ENCODE measurements around the gene ZFPM1. TPM values are rescaled to one million over a fixed set of nuclear protein-coding genes. Genes with fewer than 3 reads are reported as not detected.

Gene ZFPM1
- total RNA-seq, 1 donor from 2014 or later, result 5.6 TPM

DNA sequence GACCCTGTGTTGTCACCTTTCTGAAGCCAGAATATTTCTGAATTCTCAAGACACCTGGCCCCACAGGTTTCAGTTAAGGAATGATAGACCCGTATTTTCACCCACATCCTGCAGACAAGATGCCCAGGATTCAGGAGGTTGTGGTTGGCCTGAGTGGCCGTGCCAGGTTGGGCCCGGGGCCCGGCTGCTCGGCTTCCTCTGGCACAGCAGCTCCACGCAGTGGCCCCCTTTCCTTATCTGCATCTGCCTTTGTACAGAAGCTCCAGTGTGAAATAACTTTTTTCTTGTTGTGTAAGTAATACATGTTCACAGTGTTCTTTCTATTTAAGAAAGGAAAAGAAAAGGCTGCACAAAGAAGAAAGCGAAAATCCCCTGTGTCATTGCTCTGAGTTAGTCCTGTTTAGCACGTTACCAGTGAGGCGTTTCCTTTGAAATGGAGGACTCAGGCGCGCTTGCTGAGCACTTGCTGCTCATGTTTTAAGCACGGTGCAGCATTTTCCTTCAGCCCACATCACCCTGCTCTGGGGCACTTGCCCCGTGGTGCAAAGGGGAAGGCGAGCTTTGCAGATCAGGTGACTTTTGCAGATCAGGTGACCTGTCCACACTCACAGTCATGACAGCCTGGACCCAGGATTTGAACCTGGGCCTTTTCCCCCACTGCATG, 130.0 kb downstream of the ZFPM1 start:
- Histone ChIP-seq H3K27me3 (ENCODE audit: low read depth) (no peaks in the 10 kb centered on the region), H3K4me1 (peaks cover 5% of the 10 kb centered on the region), H3K36me3 (peaks cover 77% of the 10 kb centered on the region), H3K27ac (no peak overlapping the region), H3K4me3 (no peak overlapping the region), H3K9me3 (no peaks in the 10 kb centered on the region)
- TF ChIP-seq, protein P1, sequence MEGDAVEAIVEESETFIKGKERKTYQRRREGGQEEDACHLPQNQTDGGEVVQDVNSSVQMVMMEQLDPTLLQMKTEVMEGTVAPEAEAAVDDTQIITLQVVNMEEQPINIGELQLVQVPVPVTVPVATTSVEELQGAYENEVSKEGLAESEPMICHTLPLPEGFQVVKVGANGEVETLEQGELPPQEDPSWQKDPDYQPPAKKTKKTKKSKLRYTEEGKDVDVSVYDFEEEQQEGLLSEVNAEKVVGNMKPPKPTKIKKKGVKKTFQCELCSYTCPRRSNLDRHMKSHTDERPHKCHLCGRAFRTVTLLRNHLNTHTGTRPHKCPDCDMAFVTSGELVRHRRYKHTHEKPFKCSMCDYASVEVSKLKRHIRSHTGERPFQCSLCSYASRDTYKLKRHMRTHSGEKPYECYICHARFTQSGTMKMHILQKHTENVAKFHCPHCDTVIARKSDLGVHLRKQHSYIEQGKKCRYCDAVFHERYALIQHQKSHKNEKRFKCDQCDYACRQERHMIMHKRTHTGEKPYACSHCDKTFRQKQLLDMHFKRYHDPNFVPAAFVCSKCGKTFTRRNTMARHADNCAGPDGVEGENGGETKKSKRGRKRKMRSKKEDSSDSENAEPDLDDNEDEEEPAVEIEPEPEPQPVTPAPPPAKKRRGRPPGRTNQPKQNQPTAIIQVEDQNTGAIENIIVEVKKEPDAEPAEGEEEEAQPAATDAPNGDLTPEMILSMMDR (IDR thresholded peaks at IDR 0.05), result no peak
- ATAC-seq (no peak), DNase-seq (no peak)
- intact Hi-C loops (cut with DNase I), result no loop called here

DNA sequence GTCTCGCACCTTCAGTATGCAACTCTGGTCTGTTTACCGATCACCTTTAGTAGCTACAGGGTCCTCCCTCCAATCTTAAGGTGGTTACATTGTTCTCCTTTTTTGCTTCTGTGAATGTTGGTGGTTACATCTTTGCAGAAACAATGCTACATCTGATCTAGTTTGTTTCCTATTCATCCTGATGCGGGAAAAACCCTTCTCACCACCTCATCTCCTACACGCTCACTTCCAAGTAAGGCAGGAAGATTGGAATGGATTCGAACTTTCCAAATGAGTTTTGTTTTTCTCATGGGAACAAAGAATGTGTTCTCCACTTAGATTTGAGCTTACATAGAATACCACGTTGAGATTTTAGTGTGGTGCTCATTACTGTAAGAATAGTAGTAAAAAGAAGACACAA, 131.6 kb downstream of the ZFPM1 start:
- DNase-seq (no peak), ATAC-seq (no peak)
- Histone ChIP-seq H3K36me3 (peaks cover 77% of the 10 kb centered on the region), H3K9me3 (no peaks in the 10 kb centered on the region), H3K27ac (no peak overlapping the region), H3K27me3 (ENCODE audit: low read depth) (no peaks in the 10 kb centered on the region), H3K4me3 (no peak overlapping the region), H3K4me1 (no peaks in the 10 kb centered on the region)
- TF ChIP-seq, protein P1 (IDR thresholded peaks at IDR 0.05), result no peak
- intact Hi-C loops (cut with DNase I), result no loop called here

DNA sequence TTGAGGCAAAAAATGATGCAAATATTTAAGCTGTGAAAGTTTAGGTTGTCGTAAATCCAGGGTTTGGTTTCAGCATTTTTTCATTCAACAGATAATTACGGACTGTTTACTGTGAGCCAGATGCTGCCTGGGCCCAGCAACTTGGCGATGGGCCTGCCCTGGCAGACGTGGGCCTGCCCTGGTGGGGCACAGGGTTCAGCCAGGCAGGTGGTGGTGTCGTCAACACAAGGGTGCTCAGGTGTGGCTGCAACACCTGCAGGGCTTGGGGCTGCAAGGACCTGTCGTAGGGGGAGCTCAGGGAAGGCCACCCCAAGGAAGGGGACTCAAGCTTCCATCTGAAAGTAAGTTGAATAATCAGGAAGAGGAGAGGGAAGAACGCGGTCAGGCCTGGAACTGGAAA, 132.2 kb downstream of the ZFPM1 start:
- Histone ChIP-seq H3K36me3 (peaks cover 79% of the 10 kb centered on the region), H3K27me3 (ENCODE audit: low read depth) (no peaks in the 10 kb centered on the region), H3K9me3 (no peaks in the 10 kb centered on the region), H3K27ac (no peak overlapping the region), H3K4me1 (no peaks in the 10 kb centered on the region), H3K4me3 (no peak overlapping the region)
- TF ChIP-seq, protein P1 (IDR thresholded peaks at IDR 0.05), result no peak
- intact Hi-C loops (cut with DNase I), result no loop called here
- no peak for DNase-seq
- no peak for ATAC-seq

DNA sequence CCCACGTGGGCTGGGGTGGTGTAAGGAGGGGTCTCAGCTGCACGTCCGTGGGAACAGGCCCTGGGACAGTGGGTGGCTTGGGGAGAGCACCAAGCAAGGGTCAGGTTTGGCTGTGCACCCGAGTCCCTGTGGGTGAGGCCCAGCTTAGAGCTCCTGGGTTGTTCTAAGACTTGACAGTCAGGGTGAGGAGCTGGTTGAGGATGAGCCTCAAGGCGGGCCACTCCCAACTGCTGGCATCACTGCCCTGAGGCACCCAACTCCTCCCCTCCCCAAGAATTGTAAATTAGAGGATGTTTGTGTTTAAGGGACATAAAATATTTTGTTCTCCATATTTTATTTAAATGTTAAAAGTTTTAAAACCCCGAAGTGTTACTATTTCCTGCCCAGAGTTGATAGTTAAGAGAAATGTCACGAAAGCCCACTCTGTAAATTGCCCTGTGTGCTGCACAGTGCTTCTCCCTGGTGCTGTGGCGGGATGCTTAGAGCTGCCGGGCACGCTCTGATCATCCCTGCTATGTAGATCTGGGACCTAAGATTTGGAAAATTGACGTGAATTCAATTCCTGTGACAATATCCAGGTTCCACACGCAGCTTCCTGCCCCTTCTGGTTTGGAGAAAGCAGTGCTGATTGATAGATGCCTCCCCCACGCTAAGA, 133.0 kb downstream of the ZFPM1 start:
- TF ChIP-seq, protein P1 (IDR thresholded peaks at IDR 0.05), result no peak
- Histone ChIP-seq H3K27me3 (ENCODE audit: low read depth) (no peaks in the 10 kb centered on the region), H3K4me3 (no peak overlapping the region), H3K9me3 (no peaks in the 10 kb centered on the region), H3K27ac (no peak overlapping the region), H3K36me3 (peaks cover 73% of the 10 kb centered on the region), H3K4me1 (no peaks in the 10 kb centered on the region)
- intact Hi-C loops (cut with DNase I), result no loop called here
- ATAC-seq (no peak), DNase-seq (no peak)

Small RNA genes lying within 50 kb of the gene (microRNA-seq; reads per million reads assigned to microRNA genes)
- gene MIR5189 (ENCODE audit: borderline number of aligned reads), result not detected

Other genes with a start within 250 kb of the ZFPM1 start
- 2.0 TPM for gene ZNF469, start 70.3 kb upstream of the ZFPM1 start, total RNA-seq
- gene ZC3H18, start 117.1 kb downstream of the ZFPM1 start, total RNA-seq, result 49.2 TPM
- not detected for gene IL17C, start 185.3 kb downstream of the ZFPM1 start, total RNA-seq
- gene CYBA, start 197.8 kb downstream of the ZFPM1 start, total RNA-seq, result 371 TPM
- 71.8 TPM for gene MVD, start 209.8 kb downstream of the ZFPM1 start, total RNA-seq
- 6.1 TPM for gene SNAI3, start 233.2 kb downstream of the ZFPM1 start, total RNA-seq

Measured in lower lobe of right lung (tissue), 2 donors.